Caco-2 (cell line): ENCODE measurements around the gene CAMSAP1. TPM values are rescaled to one million over a fixed set of nuclear protein-coding genes. Genes with fewer than 3 reads are reported as not detected.

Experiments used
- BruUV-seq: library from RNA; stranded (reverse); fragments of 400-500 nt; replicated peaks from 2 replicates; lab custom pipeline; 2021; lab: Mats Ljungman, UMichigan
- CTCF ChIA-PET: fragments of 300-600 bp; sonication (Branson Sonifier 250); formaldehyde crosslinking; loops from one replicate; lab custom pipeline; 2022; ENCODE audit warnings: antibody characterized with exemption; lab: Charles Lee
- POLR2A ChIA-PET: fragments of 300-600 bp; sonication (Branson Sonifier 250); formaldehyde crosslinking; loops from one replicate; lab custom pipeline; 2022; ENCODE audit warnings: antibody characterized with exemption; lab: Charles Lee
- DNase-seq, 2 experiments: peaks; one replicate each; pipeline versions ENCODE4 v3.0.0 to v3.0.0-alpha.2; 2020 to 2022
- H3K27me3 ChIP-seq: replicated peaks from 2 replicates; pipeline ENCODE4 v1.6.0; 2011; ENCODE audit warnings: low read length; ENCODE audit not compliant: control insufficient read depth, insufficient read depth
- H3K36me3 ChIP-seq: 2 replicates; pipeline ENCODE4 v1.5.1; 2011; ENCODE audit warnings: low read length; ENCODE audit not compliant: control insufficient read depth, insufficient read depth
- H3K4me1 ChIP-seq: fragments of 250-450 bp; sonication (Bioruptor Pico); 2 replicates; pipeline ENCODE4 v1.5.1; 2020; ENCODE audit warnings: mild to moderate bottlenecking
- H3K4me3 ChIP-seq: 2 replicates; pipeline ENCODE4 v1.5.1; 2011; ENCODE audit warnings: low read depth, mild to moderate bottlenecking, control low read depth, low read length
- H3K9me3 ChIP-seq: fragments of 250-450 bp; sonication (Bioruptor Pico); 2 replicates; pipeline ENCODE4 v1.5.1; 2020; ENCODE audit warnings: mild to moderate bottlenecking, moderate library complexity
- H3K27ac Mint-ChIP-seq: one replicate; pipeline ENCODE4 v1.8.0; 2022; ENCODE audit warnings: mixed read lengths; ENCODE audit not compliant: unreplicated experiment
- H3K27me3 Mint-ChIP-seq: one replicate; pipeline ENCODE4 v1.8.0; 2022; ENCODE audit warnings: mixed read lengths; ENCODE audit not compliant: insufficient read depth, unreplicated experiment
- H3K36me3 Mint-ChIP-seq: one replicate; pipeline ENCODE4 v1.8.0; 2022; ENCODE audit warnings: mild to moderate bottlenecking, mixed read lengths; ENCODE audit not compliant: insufficient read depth, unreplicated experiment
- H3K4me1 Mint-ChIP-seq: one replicate; pipeline ENCODE4 v1.8.0; 2022; ENCODE audit warnings: low read depth, mixed read lengths; ENCODE audit not compliant: unreplicated experiment
- H3K4me3 Mint-ChIP-seq: one replicate; pipeline ENCODE4 v1.8.0; 2022; ENCODE audit warnings: mild to moderate bottlenecking, moderate library complexity, mixed read lengths; ENCODE audit not compliant: unreplicated experiment
- H3K9me3 Mint-ChIP-seq: one replicate; pipeline ENCODE4 v1.8.0; 2022; ENCODE audit warnings: mixed read lengths; ENCODE audit not compliant: unreplicated experiment
- intact Hi-C: fragments of 100-400 bp; cut with micrococcal nuclease; formaldehyde crosslinking; loops from one replicate; pipeline ENCODE4 v1.10.0; 2022; ENCODE audit not compliant: unreplicated experiment
- total RNA-seq: library from RNA; stranded (reverse); gene quantifications from 2 replicates; pipeline ENCODE4 v1.2.3, GENCODE V29; 2022
- TF ChIP-seq, protein P1 (sequence below), 2 experiments: fragments of 200-600 bp in 1 of 2; IDR thresholded peaks; 1 replicate in 1 of 2; 2 replicates in 1 of 2; pipeline versions ENCODE4 v1.5.1 to v1.8.0; 2011 to 2022; ENCODE audit warnings: antibody characterized with exemption in 1 of 2, control low read depth in 1 of 2, inconsistent platforms in 1 of 2, low read depth in 1 of 2, low read length in 1 of 2, mild to moderate bottlenecking in 1 of 2, moderate library complexity in 1 of 2; ENCODE audit not compliant: insufficient read depth in 1 of 2, severe bottlenecking in 1 of 2, unreplicated experiment in 1 of 2

The CAMSAP1 gene
- total RNA-seq, 1 experiment from 2014 or later, result 31.3 TPM

DNA sequence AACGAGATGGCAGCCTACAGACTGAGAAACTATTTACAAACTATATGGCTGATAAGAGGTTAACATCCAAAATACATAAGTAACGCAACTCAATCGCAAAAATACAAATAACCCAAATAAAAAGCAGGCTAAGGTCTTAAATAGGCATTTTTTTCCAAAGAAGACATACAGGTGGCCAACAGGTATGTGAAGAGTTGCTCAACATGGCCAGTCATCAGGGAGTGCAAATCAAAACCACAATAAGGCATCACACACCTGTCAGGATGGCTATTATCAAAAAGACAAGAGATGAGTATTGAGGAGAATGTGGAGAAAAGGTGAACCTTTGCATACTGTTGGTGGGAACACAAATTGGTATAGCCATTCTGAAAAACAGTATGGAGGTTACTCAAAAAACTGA lies 73.5 kb downstream of the CAMSAP1 start:
- TF ChIP-seq, protein P1, sequence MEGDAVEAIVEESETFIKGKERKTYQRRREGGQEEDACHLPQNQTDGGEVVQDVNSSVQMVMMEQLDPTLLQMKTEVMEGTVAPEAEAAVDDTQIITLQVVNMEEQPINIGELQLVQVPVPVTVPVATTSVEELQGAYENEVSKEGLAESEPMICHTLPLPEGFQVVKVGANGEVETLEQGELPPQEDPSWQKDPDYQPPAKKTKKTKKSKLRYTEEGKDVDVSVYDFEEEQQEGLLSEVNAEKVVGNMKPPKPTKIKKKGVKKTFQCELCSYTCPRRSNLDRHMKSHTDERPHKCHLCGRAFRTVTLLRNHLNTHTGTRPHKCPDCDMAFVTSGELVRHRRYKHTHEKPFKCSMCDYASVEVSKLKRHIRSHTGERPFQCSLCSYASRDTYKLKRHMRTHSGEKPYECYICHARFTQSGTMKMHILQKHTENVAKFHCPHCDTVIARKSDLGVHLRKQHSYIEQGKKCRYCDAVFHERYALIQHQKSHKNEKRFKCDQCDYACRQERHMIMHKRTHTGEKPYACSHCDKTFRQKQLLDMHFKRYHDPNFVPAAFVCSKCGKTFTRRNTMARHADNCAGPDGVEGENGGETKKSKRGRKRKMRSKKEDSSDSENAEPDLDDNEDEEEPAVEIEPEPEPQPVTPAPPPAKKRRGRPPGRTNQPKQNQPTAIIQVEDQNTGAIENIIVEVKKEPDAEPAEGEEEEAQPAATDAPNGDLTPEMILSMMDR (IDR thresholded peaks at IDR 0.05; ENCODE audit: insufficient read depth in 1 of 2, low read depth in 1 of 2, low read length in 1 of 2, severe bottlenecking in 1 of 2, unreplicated experiment in 1 of 2), result no peak
- no peak for DNase-seq
- ChIA-PET POLR2A (no interaction called here), CTCF (no interaction called here)
- H3K36me3 Mint-ChIP-seq, result peaks cover under 1% of the 10 kb centered on the region
- BruUV-seq, result no TSS peak
- H3K27me3 Mint-ChIP-seq, result no peaks in the 10 kb centered on the region
- Histone ChIP-seq H3K36me3 (no peaks in the 10 kb centered on the region), H3K9me3 (no peaks in the 10 kb centered on the region), H3K4me3 (no peak overlapping the region), H3K27me3 (no peaks in the 10 kb centered on the region), H3K4me1 (no peaks in the 10 kb centered on the region)
- no peak overlapping the region for H3K27ac Mint-ChIP-seq
- H3K4me1 Mint-ChIP-seq, result no peaks in the 10 kb centered on the region
- no peak overlapping the region for H3K4me3 Mint-ChIP-seq
- no peaks in the 10 kb centered on the region for H3K9me3 Mint-ChIP-seq
- intact Hi-C loops, result no loop called here

DNA sequence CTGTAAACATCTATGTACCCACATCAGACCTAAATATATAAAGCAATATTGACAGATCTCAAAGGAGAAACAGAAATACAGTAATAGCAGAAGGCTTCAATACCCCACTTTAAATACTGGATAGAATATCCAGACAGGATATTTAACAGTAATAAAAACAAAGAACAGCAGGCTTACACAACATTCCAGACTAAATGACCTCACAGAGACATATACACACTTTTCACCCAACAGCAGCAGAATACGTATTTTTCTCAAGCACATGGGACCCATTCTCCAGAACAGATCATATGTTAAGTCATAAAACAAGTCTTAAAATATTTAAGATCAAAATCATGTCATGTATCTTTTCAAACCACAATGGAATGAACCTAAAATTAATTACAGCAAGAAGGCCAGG lies 76.8 kb downstream of the CAMSAP1 start:
- Histone ChIP-seq H3K9me3 (no peaks in the 10 kb centered on the region), H3K36me3 (no peaks in the 10 kb centered on the region), H3K27me3 (no peaks in the 10 kb centered on the region), H3K4me3 (no peak overlapping the region), H3K4me1 (no peaks in the 10 kb centered on the region)
- no peaks in the 10 kb centered on the region for H3K27me3 Mint-ChIP-seq
- H3K36me3 Mint-ChIP-seq, result peaks cover 21% of the 10 kb centered on the region
- no peaks in the 10 kb centered on the region for H3K9me3 Mint-ChIP-seq
- DNase-seq, result no peak
- CTCF ChIA-PET, result no interaction called here
- H3K27ac Mint-ChIP-seq, result no peak overlapping the region
- TF ChIP-seq, protein P1 (IDR thresholded peaks at IDR 0.05; ENCODE audit: insufficient read depth in 1 of 2, low read depth in 1 of 2, low read length in 1 of 2, severe bottlenecking in 1 of 2, unreplicated experiment in 1 of 2), result no peak
- intact Hi-C loops, result no loop called here
- no peak overlapping the region for H3K4me3 Mint-ChIP-seq
- no peaks in the 10 kb centered on the region for H3K4me1 Mint-ChIP-seq
- no TSS peak for BruUV-seq
- POLR2A ChIA-PET, result no interaction called here

DNA sequence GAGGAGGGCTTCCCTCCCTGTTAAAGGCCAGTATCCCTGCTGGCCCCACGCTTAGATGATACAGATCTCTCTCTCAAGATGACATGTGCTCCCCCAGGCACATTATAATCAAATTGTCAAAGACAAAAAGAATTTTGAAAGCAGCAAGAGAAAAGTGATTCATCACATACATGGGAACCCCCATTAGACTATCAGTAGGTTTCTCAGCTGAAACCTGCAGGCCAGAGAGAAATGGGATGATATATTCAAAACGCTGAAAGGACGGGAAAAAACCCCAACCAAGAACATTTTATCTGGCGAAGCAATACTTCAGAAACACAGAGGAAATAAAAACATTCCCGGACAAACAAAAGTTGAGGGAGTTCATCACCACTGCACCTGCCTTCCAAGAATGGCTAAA lies 78.7 kb downstream of the CAMSAP1 start:
- H3K27ac Mint-ChIP-seq, result no peak overlapping the region
- no peaks in the 10 kb centered on the region for H3K36me3 ChIP-seq
- no TSS peak for BruUV-seq

More for the DNA sequence above, 78.7 kb downstream of the CAMSAP1 start:
- ChIA-PET POLR2A (no interaction called here), CTCF (interaction anchor here (0.5 kb wide), 1 partner anchor 236 kb away, joined by 6 read pairs; no protein-coding TSS in a partner anchor)
- Mint-ChIP-seq H3K27me3 (no peaks in the 10 kb centered on the region), H3K36me3 (peaks cover 29% of the 10 kb centered on the region), H3K9me3 (no peaks in the 10 kb centered on the region), H3K4me1 (no peaks in the 10 kb centered on the region), H3K4me3 (no peak overlapping the region)
- no peaks in the 10 kb centered on the region for H3K9me3 ChIP-seq
- no peaks in the 10 kb centered on the region for H3K4me1 ChIP-seq
- DNase-seq, result no peak
- H3K27me3 ChIP-seq, result no peaks in the 10 kb centered on the region
- H3K4me3 ChIP-seq, result no peak overlapping the region
- TF ChIP-seq, protein P1 (IDR thresholded peaks at IDR 0.05; ENCODE audit: insufficient read depth in 1 of 2, low read depth in 1 of 2, low read length in 1 of 2, severe bottlenecking in 1 of 2, unreplicated experiment in 1 of 2), result no peak
- intact Hi-C loops, result no loop called here
